H1 (cell line): ENCODE results near the gene CREG2. TPM values are rescaled to one million over a fixed set of nuclear protein-coding genes. Genes with fewer than 3 reads are reported as not detected.

ENCODE experiments used
- CTCF ChIA-PET: fragments of 300-600 bp; sonication (Branson Sonifier 250); formaldehyde crosslinking; loops from one replicate; lab custom pipeline; 2021; ENCODE audit not compliant: partially characterized antibody; lab: Charles Lee
- POLR2A ChIA-PET: fragments of 300-600 bp; sonication (Branson Sonifier 250); formaldehyde crosslinking; loops from one replicate; lab custom pipeline; 2021; ENCODE audit warnings: inconsistent platforms; ENCODE audit not compliant: partially characterized antibody; lab: Charles Lee
- DNase-seq, 2 experiments: peaks; one replicate each; pipeline versions ENCODE4 v3.0.0 to v3.0.0-alpha.2; 2010 to 2022; ENCODE audit warnings: low spot score in 2 of 2, low read depth in 1 of 2, mixed read lengths in 1 of 2
- FAIRE-seq: peaks from 2 replicates; lab custom pipeline; 2011; peaks lifted over from hg19 to GRCh38; lab: Jason Lieb, UNC
- H2AFZ ChIP-seq: 2 replicates; pipeline ENCODE4 v1.8.1; 2012; ENCODE audit warnings: low read length, inconsistent platforms
- H2AK5ac ChIP-seq: 2 replicates; pipeline ENCODE4 v1.6.1; 2013; ENCODE audit warnings: low read depth, low read length
- H2BK120ac ChIP-seq: replicated peaks from 2 replicates; pipeline ENCODE3; 2013; ENCODE audit warnings: low read depth, low read length, inconsistent platforms
- H2BK12ac ChIP-seq: 2 replicates; pipeline ENCODE4 v1.6.1; 2013; ENCODE audit warnings: low read depth, low read length
- H2BK15ac ChIP-seq: 2 replicates; pipeline ENCODE4 v1.6.1; 2013; ENCODE audit warnings: low read length
- H2BK20ac ChIP-seq: 2 replicates; pipeline ENCODE4 v1.6.1; 2013; ENCODE audit warnings: low read length
- H2BK5ac ChIP-seq: 2 replicates; pipeline ENCODE4 v1.6.1; 2013; ENCODE audit warnings: low read depth, low read length
- H3K14ac ChIP-seq: 2 replicates; pipeline ENCODE4 v1.6.1; 2013; ENCODE audit warnings: inconsistent platforms; ENCODE audit not compliant: insufficient read length
- H3K18ac ChIP-seq: 2 replicates; pipeline ENCODE4 v1.6.1; 2013; ENCODE audit warnings: low read length; ENCODE audit errors: extremely low read depth
- H3K23ac ChIP-seq: 2 replicates; pipeline ENCODE4 v1.6.1; 2013; ENCODE audit warnings: inconsistent platforms; ENCODE audit not compliant: insufficient read length
- H3K23me2 ChIP-seq: 2 replicates; pipeline ENCODE4 v1.6.1; 2013; ENCODE audit warnings: low read depth, low read length
- H3K27ac ChIP-seq: 2 replicates; pipeline ENCODE4 v1.6.1; 2011; ENCODE audit warnings: low read depth, low read length, inconsistent platforms
- H3K27me3 ChIP-seq, 4 experiments: replicated peaks in 1 of 4; 1 replicate in 1 of 4; 2 replicates in 3 of 4; pipeline versions ENCODE4 v1.6.1 to v1.8.1; 2011 to 2013; ENCODE audit warnings: low read length in 3 of 4, mild to moderate bottlenecking in 3 of 4, inconsistent platforms in 2 of 4, mixed read lengths in 2 of 4, moderate library complexity in 1 of 4; ENCODE audit not compliant: control insufficient read depth in 3 of 4, insufficient read depth in 3 of 4; ENCODE audit errors: extremely low read depth in 1 of 4
- H3K36me3 ChIP-seq, 4 experiments: 2 replicates each; pipeline versions ENCODE4 v1.6.1 to v1.8.1; 2011 to 2013; ENCODE audit warnings: mild to moderate bottlenecking in 4 of 4, low read length in 3 of 4, moderate library complexity in 2 of 4, control low read depth in 1 of 4, inconsistent platforms in 1 of 4; ENCODE audit not compliant: insufficient read depth in 4 of 4, control insufficient read depth in 2 of 4
- H3K4ac ChIP-seq: replicated peaks from 2 replicates; pipeline ENCODE3; 2013; ENCODE audit warnings: low read length, low read depth, mixed read lengths, inconsistent platforms; ENCODE audit not compliant: insufficient read length
- H3K4me1 ChIP-seq, 4 experiments: replicated peaks in 1 of 4; 1 replicate in 1 of 4; 2 replicates in 3 of 4; pipeline versions ENCODE4 v1.6.1 to v1.8.1; 2011 to 2013; ENCODE audit warnings: low read length in 3 of 4, inconsistent platforms in 2 of 4, mixed read lengths in 1 of 4; ENCODE audit not compliant: insufficient read depth in 4 of 4, control insufficient read depth in 3 of 4
- H3K4me2 ChIP-seq, 2 experiments: 2 replicates each; pipeline versions ENCODE4 v1.6.1 to v1.8.1; 2011 to 2013; ENCODE audit warnings: low read depth in 2 of 2, low read length in 2 of 2, control low read depth in 1 of 2, inconsistent platforms in 1 of 2, mild to moderate bottlenecking in 1 of 2; ENCODE audit not compliant: insufficient read depth in 1 of 2
- H3K4me3 ChIP-seq, 4 experiments: fragments of 200-600, 300-600 bp in 1 of 4; sonication (generic), shearing (Covaris generic), sonication (Bioruptor Twin) in 1 of 4; 2 replicates each; pipeline versions ENCODE4 v1.5.1 to v1.8.1; 2011 to 2016; ENCODE audit warnings: low read length in 4 of 4, low read depth in 3 of 4, control low read depth in 2 of 4, inconsistent platforms in 2 of 4, mild to moderate bottlenecking in 2 of 4, mixed read lengths in 1 of 4, moderate library complexity in 1 of 4; ENCODE audit not compliant: insufficient read depth in 2 of 4; ENCODE audit errors: extremely low read depth in 1 of 4
- H3K56ac ChIP-seq: replicated peaks from 2 replicates; pipeline ENCODE3; 2013; ENCODE audit warnings: low read depth, mild to moderate bottlenecking, mixed read lengths, low read length, inconsistent platforms; ENCODE audit not compliant: insufficient read length
- H3K79me1 ChIP-seq: 2 replicates; pipeline ENCODE4 v1.6.1; 2013; ENCODE audit warnings: low read depth, low read length, control low read depth
- H3K79me2 ChIP-seq, 2 experiments: 2 replicates each; pipeline versions ENCODE4 v1.6.1 to v1.8.1; 2012 to 2013; ENCODE audit warnings: low read length in 2 of 2, mild to moderate bottlenecking in 2 of 2, inconsistent platforms in 1 of 2; ENCODE audit not compliant: insufficient read depth in 2 of 2, control insufficient read depth in 1 of 2
- H3K9ac ChIP-seq, 4 experiments: replicated peaks in 1 of 4; 1 replicate in 1 of 4; 2 replicates in 3 of 4; pipeline versions ENCODE4 v1.6.1 to v1.8.1; 2011 to 2013; ENCODE audit warnings: low read depth in 3 of 4, low read length in 3 of 4, control low read depth in 2 of 4, mild to moderate bottlenecking in 2 of 4, moderate library complexity in 2 of 4, inconsistent platforms in 1 of 4; ENCODE audit errors: extremely low read depth in 1 of 4
- H3K9me3 ChIP-seq, 2 experiments: 2 replicates each; pipeline versions ENCODE4 v1.6.1 to v1.8.1; 2012 to 2013; ENCODE audit warnings: mild to moderate bottlenecking in 2 of 2, moderate library complexity in 2 of 2, control low read depth in 1 of 2, inconsistent platforms in 1 of 2, low read depth in 1 of 2, low read length in 1 of 2, mixed read lengths in 1 of 2; ENCODE audit not compliant: insufficient read depth in 2 of 2
- H4K20me1 ChIP-seq, 2 experiments: replicated peaks in 1 of 2; 2 replicates each; pipeline versions ENCODE3 to v1.8.1; 2011 to 2013; ENCODE audit warnings: inconsistent platforms in 2 of 2, low read length in 2 of 2, mild to moderate bottlenecking in 1 of 2; ENCODE audit not compliant: insufficient read depth in 2 of 2, control insufficient read depth in 1 of 2
- H4K5ac ChIP-seq: 2 replicates; pipeline ENCODE4 v1.6.1; 2013; ENCODE audit warnings: low read length, low read depth, mixed read lengths, inconsistent platforms; ENCODE audit not compliant: insufficient read length
- H4K8ac ChIP-seq: 2 replicates; pipeline ENCODE4 v1.8.0; 2013; ENCODE audit warnings: mild to moderate bottlenecking, moderate library complexity, low read length, inconsistent platforms; ENCODE audit not compliant: insufficient read depth; ENCODE audit errors: extremely low read depth
- H4K91ac ChIP-seq: replicated peaks from 2 replicates; pipeline ENCODE3; 2013; ENCODE audit warnings: low read length, mixed read lengths, inconsistent platforms; ENCODE audit not compliant: insufficient read length
- ATF2 ChIP-seq: IDR thresholded peaks from 2 replicates; pipeline ENCODE4 v1.6.1; 2012; ENCODE audit warnings: low read length, inconsistent platforms
- CTCF ChIP-seq, 3 experiments: IDR thresholded peaks; 1 replicate in 2 of 3; 2 replicates in 1 of 3; pipeline versions ENCODE4 v1.5.1 to v1.6.1; 2011; ENCODE audit warnings: low read length in 3 of 3, mild to moderate bottlenecking in 3 of 3, inconsistent platforms in 2 of 3, low read depth in 1 of 3, moderate library complexity in 1 of 3; ENCODE audit not compliant: insufficient read depth in 1 of 3; ENCODE audit errors: control extremely low read depth in 1 of 3
- EGR1 ChIP-seq: IDR thresholded peaks from 2 replicates; pipeline ENCODE4 v1.6.1; 2011; ENCODE audit warnings: low read depth, low read length, borderline replicate concordance
- EP300 ChIP-seq, 2 experiments: IDR thresholded peaks; 1 replicate in 1 of 2; 2 replicates in 1 of 2; pipeline ENCODE4 v1.6.1; 2011 to 2012; ENCODE audit warnings: low read depth in 2 of 2, low read length in 2 of 2, mild to moderate bottlenecking in 2 of 2, borderline replicate concordance in 1 of 2, inconsistent platforms in 1 of 2, moderate library complexity in 1 of 2
- EZH2 ChIP-seq: fragments of 200-600 bp; sonication (generic); IDR thresholded peaks from 2 replicates; pipeline ENCODE4 v1.7.1; 2012; ENCODE audit warnings: low read depth, mild to moderate bottlenecking, moderate library complexity, low read length, inconsistent platforms; ENCODE audit not compliant: severe bottlenecking
- JUND ChIP-seq: IDR thresholded peaks from 2 replicates; pipeline ENCODE4 v1.6.1; 2011; ENCODE audit warnings: mild to moderate bottlenecking, improper control_type of control experiment, low read length
- MAFK ChIP-seq: IDR thresholded peaks from 2 replicates; pipeline ENCODE4 v1.6.1; 2012; ENCODE audit warnings: low read depth, mild to moderate bottlenecking, improper control_type of control experiment, low read length
- SIX5 ChIP-seq: IDR thresholded peaks from 2 replicates; pipeline ENCODE4 v1.6.1; 2011; ENCODE audit warnings: mild to moderate bottlenecking, low read depth, low read length
- YY1 ChIP-seq: IDR thresholded peaks from 2 replicates; pipeline ENCODE4 v1.6.1; 2011; ENCODE audit warnings: low read depth, mild to moderate bottlenecking, low read length
- WGBS, 2 experiments: shearing (Covaris generic) in 1 of 2; methylation state at CpG; one replicate each; pipeline versions ENCODE4 v1.1.6 to v1.1.7; 2013 to 2015; ENCODE audit warnings: low lambda C conversion rate in 2 of 2, mixed read lengths in 2 of 2, inconsistent platforms in 1 of 2, low coverage in 1 of 2, missing lambda C conversion rate in 1 of 2; ENCODE audit not compliant: insufficient replicate concordance in 2 of 2, insufficient coverage in 1 of 2, insufficient read length in 1 of 2; ENCODE audit errors: extremely low coverage in 1 of 2, missing lambda C conversion rate in 1 of 2; 5-methylcytosine and 5-hydroxymethylcytosine counted together
- polyA plus RNA-seq, 7 experiments: library from polyadenylated mRNA; depleted of rRNA in 3 of 7; stranded (reverse) in 5 of 7; unstranded in 2 of 7; fragments of >200 nt in 5 of 7; fragments of 200-250 nt in 2 of 7; gene quantifications; 1 replicate in 5 of 7; 2 replicates in 1 of 7; 4 replicates in 1 of 7; pipeline versions ENCODE4 v1.2.1 to v1.2.3, GENCODE V29; 2011 to 2013; ENCODE audit warnings: missing spikeins in 2 of 7, mixed read lengths in 2 of 7
- total RNA-seq: library from RNA; stranded (reverse); fragmentation: NEBNext Ultra II Directional; extraction: Animal tissue kit (Norgen Biotek cat#: 25700); gene quantifications from 2 replicates; pipeline ENCODE4 v1.2.1, GENCODE V29; 2021

CREG2 gene
- total and polyA plus RNA-seq, 2 of the 8 experiments (the other 6 are each of a cell fraction or from before 2014, with no cell fraction given): 2.0 to 2.2 TPM

- Histone ChIP-seq H2BK120ac (no peak overlapping the region), H4K91ac (no peak overlapping the region), H2AK5ac (no peak overlapping the region), H3K23ac (no peak overlapping the region), H2AFZ (no peak overlapping the region), H2BK5ac (no peak overlapping the region), H3K4me2 (no peak overlapping the region), H3K9ac (no peak overlapping the region), H2BK20ac (no peak overlapping the region), H3K4ac (no peak overlapping the region), H3K56ac (no peak overlapping the region), H3K14ac (no peak overlapping the region), H3K27me3 (no peaks in the 10 kb centered on the region), H3K79me2 (no peaks in the 10 kb centered on the region), H3K36me3 (no peaks in the 10 kb centered on the region), H4K5ac (no peak overlapping the region), H3K79me1 (no peaks in the 10 kb centered on the region), H4K20me1 (peaks cover 0 to 3% of the 10 kb centered on the region in 2 experiments), H3K23me2 (no peaks in the 10 kb centered on the region), H3K4me3 (no peak overlapping the region), H4K8ac (no peak overlapping the region), H2BK12ac (no peak overlapping the region), H3K4me1 (no peaks in the 10 kb centered on the region), H3K27ac (no peak overlapping the region), H3K18ac (no peak overlapping the region), H2BK15ac (no peak overlapping the region), H3K9me3 (peaks cover 0 to 6% of the 10 kb centered on the region in 2 experiments; a peak in 1 of 4 replicates)
- no peak for TF ChIP-seq EGR1
- TF ChIP-seq MAFK: no peak
- TF ChIP-seq CTCF (IDR thresholded peaks at IDR 0.05; ENCODE audit: control extremely low read depth in 1 of 3, insufficient read depth in 1 of 3, low read depth in 1 of 3, low read length in 3 of 3): no peak
- no peak for TF ChIP-seq ATF2
- no peak for TF ChIP-seq EP300 (IDR thresholded peaks at IDR 0.05; ENCODE audit: borderline replicate concordance in 1 of 2, low read depth in 2 of 2, low read length in 2 of 2)
- no peak for TF ChIP-seq EZH2
- TF ChIP-seq YY1: no peak
- no peak for TF ChIP-seq SIX5
- TF ChIP-seq JUND: no peak
- WGBS, 2 experiments: 89% methylated on average over 5 of the region's 5 CpGs; no CpG with 5 or more reads in 1 of the 2 experiments
- CTCF ChIA-PET: interaction anchor here (0.5 to 6.1 kb wide), 13 partner anchors 9 to 835 kb away, joined by 3 to 32 read pairs (median 6); no protein-coding TSS in a partner anchor
- FAIRE-seq: no peak
- DNase-seq: no peak
- POLR2A ChIA-PET: interaction anchor here (0.7 kb wide), 1 partner anchor 12 kb away, joined by 3 read pairs; no protein-coding TSS in a partner anchor
These were observed 29.3 kb upstream of the CREG2 start for GRCh38 chr2:101416609-101417008.
